Naive thymus-derived CD8-positive, alpha-beta T cell (primary cell): ENCODE measurements around the gene C10orf67. TPM values are rescaled to one million over a fixed set of nuclear protein-coding genes. Genes with fewer than 3 reads are reported as not detected.
"Not testable (repeated sequence)": the region's sequence is repeated elsewhere in the genome, so short reads cannot be mapped to it uniquely, and the experiment has no call there.

Experiments used
- ATAC-seq, 2 donors: fragments of 150-1000 bp; cut with Tn5 transposase in 1 of 2; sonication (Bioruptor Pico), chemical (Tn5 transposase) in 1 of 2; 1 replicate in 1 of 2; 2 replicates in 1 of 2; pipeline ENCODE4 v1.10.0; 2021; ENCODE audit warnings: mild to moderate bottlenecking in 2 of 2, moderate library complexity in 2 of 2
- POLR2A ChIA-PET: fragments of 350-600 bp; sonication (Branson Sonifier 250); formaldehyde crosslinking; loops from one replicate; lab custom pipeline; 2021; ENCODE audit warnings: antibody characterized with exemption; lab: Charles Lee
- DNase-seq, 10 donors: peaks; one replicate each; pipeline versions ENCODE4 v3.0.0 to v3.0.0-alpha.2; 2020 to 2022
- H3K27ac Mint-ChIP-seq, 10 donors: one replicate each; pipeline ENCODE4 v1.8.0; 2020 to 2022; ENCODE audit warnings: mild to moderate bottlenecking in 10 of 10, mixed read lengths in 10 of 10, moderate library complexity in 4 of 10, inconsistent platforms in 1 of 10
- H3K27me3 Mint-ChIP-seq, 5 donors: one replicate each; pipeline ENCODE4 v1.8.0; 2021 to 2022; ENCODE audit warnings: mixed read lengths in 5 of 5
- H3K36me3 Mint-ChIP-seq, 3 donors: one replicate each; pipeline ENCODE4 v1.8.0; 2020 to 2022; ENCODE audit warnings: mixed read lengths in 3 of 3, mild to moderate bottlenecking in 2 of 3, inconsistent platforms in 1 of 3
- H3K4me1 Mint-ChIP-seq, 4 donors: one replicate each; pipeline ENCODE4 v1.8.0; 2021 to 2022; ENCODE audit warnings: mixed read lengths in 4 of 4
- H3K4me3 Mint-ChIP-seq, 10 donors: one replicate each; pipeline ENCODE4 v1.8.0; 2020 to 2022; ENCODE audit warnings: mild to moderate bottlenecking in 10 of 10, mixed read lengths in 10 of 10, moderate library complexity in 6 of 10, inconsistent platforms in 1 of 10
- H3K9me3 Mint-ChIP-seq, 9 donors: one replicate each; pipeline ENCODE4 v1.8.0; 2020 to 2022; ENCODE audit warnings: mixed read lengths in 9 of 9, mild to moderate bottlenecking in 3 of 9, inconsistent platforms in 1 of 9, moderate library complexity in 1 of 9
- polyA plus RNA-seq, 3 donors: library from polyadenylated mRNA; unstranded; fragments of 300-500 nt; fragmentation: Illumina TruSeq; gene quantifications; one replicate each; pipeline ENCODE4 v1.2.3, GENCODE V29; 2021
- total RNA-seq, 8 experiments: library from RNA in 2 of 8; stranded (reverse) in 2 of 8; gene quantifications; one replicate each; pipeline ENCODE4 v1.2.3 and lab custom pipeline; 2021 to 2026

The C10orf67 gene
- total and polyA plus RNA-seq, 5 experiments from 2014 or later, result 0.16 TPM; not detected in 4

- peaks cover 7 to 32% (median 22%) of the 10 kb centered on the region in 5 donors for H3K27me3 Mint-ChIP-seq
- H3K36me3 Mint-ChIP-seq, result peaks cover 0 to 4% (median 0%) of the 10 kb centered on the region in 3 donors
- no peak overlapping the region for H3K4me3 Mint-ChIP-seq
- peaks cover 0 to 12% (median 0%) of the 10 kb centered on the region in 9 donors for H3K9me3 Mint-ChIP-seq
- H3K4me1 Mint-ChIP-seq, result no peaks in the 10 kb centered on the region
- no peak for ATAC-seq
- POLR2A ChIA-PET, result no interaction called here
- no peak for DNase-seq
- no peak overlapping the region for H3K27ac Mint-ChIP-seq
Measured at GRCh38 chr10:23283680-23284079, 60.9 kb downstream of the C10orf67 start.

GRCh38 chr10:23281044-23281433 is 63.6 kb downstream of the C10orf67 start:
- Mint-ChIP-seq H3K27me3 (peaks cover 7 to 53% (median 28%) of the 10 kb centered on the region in 5 donors), H3K4me1 (no peaks in the 10 kb centered on the region), H3K4me3 (no peak overlapping the region), H3K9me3 (peaks cover 0 to 4% (median 0%) of the 10 kb centered on the region in 9 donors), H3K27ac (no peak overlapping the region), H3K36me3 (no peaks in the 10 kb centered on the region)
- ATAC-seq, result no peak
- POLR2A ChIA-PET, result no interaction called here
- no peak for DNase-seq

- peaks cover 9 to 57% (median 28%) of the 10 kb centered on the region in 5 donors for H3K27me3 Mint-ChIP-seq
- H3K36me3 Mint-ChIP-seq, result peaks cover 0 to 5% (median 0%) of the 10 kb centered on the region in 3 donors
- POLR2A ChIA-PET, result no interaction called here
- H3K4me1 Mint-ChIP-seq, result no peaks in the 10 kb centered on the region
- H3K27ac Mint-ChIP-seq, result no peak overlapping the region
- peaks cover 0 to 5% (median 0%) of the 10 kb centered on the region in 9 donors for H3K9me3 Mint-ChIP-seq
- no peak overlapping the region for H3K4me3 Mint-ChIP-seq
- ATAC-seq (no peak), DNase-seq (no peak)
Measured at GRCh38 chr10:23280419-23281043, 64.1 kb downstream of the C10orf67 start.

DNA sequence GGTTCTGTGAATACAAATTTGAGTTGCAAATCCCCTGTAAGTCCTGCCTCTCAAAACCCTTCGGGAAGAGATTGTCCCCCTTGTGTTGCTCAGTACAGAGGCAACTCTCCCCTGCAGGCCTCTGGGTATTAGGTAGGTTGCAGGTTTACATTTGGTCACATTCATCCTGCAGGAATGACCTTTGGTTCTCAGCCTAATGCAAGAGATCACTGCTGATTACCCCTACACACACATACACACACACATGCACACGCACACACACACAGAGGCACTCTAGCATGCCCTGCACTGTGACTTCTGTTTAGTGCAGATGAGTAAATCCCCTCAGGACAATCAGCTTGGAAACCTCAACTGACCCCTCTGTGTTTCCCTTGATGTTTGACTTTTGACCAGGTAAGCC is 69.2 kb downstream of the C10orf67 start:
- ATAC-seq (no peak), DNase-seq (no peak)
- peaks cover 5 to 48% (median 21%) of the 10 kb centered on the region in 9 donors for H3K9me3 Mint-ChIP-seq
- H3K27me3 Mint-ChIP-seq, result peaks cover 5 to 27% (median 13%) of the 10 kb centered on the region in 5 donors
- H3K4me3 Mint-ChIP-seq, result no peak overlapping the region
- peaks cover 0 to 19% (median 4%) of the 10 kb centered on the region in 3 donors for H3K36me3 Mint-ChIP-seq
- POLR2A ChIA-PET, result no interaction called here
- no peak overlapping the region for H3K27ac Mint-ChIP-seq
- no peaks in the 10 kb centered on the region for H3K4me1 Mint-ChIP-seq

DNA sequence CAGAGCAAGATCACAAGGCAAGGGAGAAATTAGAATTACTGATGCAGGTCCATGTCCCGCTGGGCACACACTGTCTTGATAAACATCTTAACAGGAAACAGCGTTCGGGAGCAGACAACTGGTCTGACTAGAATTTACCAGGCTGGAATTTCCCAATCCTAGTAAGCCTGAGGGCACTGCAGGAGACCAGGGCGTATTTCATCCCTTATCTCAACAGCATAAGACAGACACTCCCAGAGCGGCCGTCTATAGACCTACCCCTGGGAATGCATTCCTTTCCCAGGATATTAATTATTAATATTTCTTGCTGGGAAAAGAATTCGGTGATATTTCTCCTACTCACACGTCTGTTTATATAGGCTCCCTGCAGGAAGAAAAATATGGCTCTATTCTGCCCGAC is 70.4 kb downstream of the C10orf67 start:
- DNase-seq, H3K4me1 Mint-ChIP-seq, H3K4me3 Mint-ChIP-seq, H3K27ac Mint-ChIP-seq, ATAC-seq, POLR2A ChIA-PET: not testable (repeated sequence)
- H3K36me3 Mint-ChIP-seq, result peaks cover 0 to 19% (median 4%) of the 10 kb centered on the region in 3 donors
- peaks cover 6 to 55% (median 26%) of the 10 kb centered on the region in 9 donors for H3K9me3 Mint-ChIP-seq
- H3K27me3 Mint-ChIP-seq, result peaks cover 4 to 27% (median 10%) of the 10 kb centered on the region in 5 donors

DNA sequence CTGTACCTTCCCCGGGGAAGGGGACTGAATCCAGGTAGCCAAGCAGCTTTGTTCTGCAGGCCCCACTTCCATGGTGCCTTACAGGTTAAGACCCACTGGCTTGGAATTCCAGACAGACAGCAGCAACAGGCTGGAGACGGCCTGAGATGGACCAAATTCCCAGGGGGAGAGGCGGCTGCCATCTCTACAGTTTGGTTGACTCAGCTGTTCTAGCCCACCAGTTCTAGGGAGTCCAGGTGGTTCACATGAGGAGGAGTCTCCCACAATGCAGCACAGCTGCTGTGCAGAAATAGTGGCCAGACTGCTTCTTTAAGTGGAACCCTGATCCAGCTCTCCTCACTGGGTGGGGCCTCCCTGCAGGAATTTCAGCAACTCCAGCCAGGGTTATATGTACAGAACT is 74.1 kb downstream of the C10orf67 start:
- no peak overlapping the region for H3K27ac Mint-ChIP-seq
- H3K4me3 Mint-ChIP-seq, result no peak overlapping the region
- peaks cover 0 to 10% (median 2%) of the 10 kb centered on the region in 5 donors for H3K27me3 Mint-ChIP-seq
- no peak for DNase-seq
- no peaks in the 10 kb centered on the region for H3K4me1 Mint-ChIP-seq
- H3K9me3 Mint-ChIP-seq, result peaks cover 6 to 51% (median 22%) of the 10 kb centered on the region in 9 donors
- ATAC-seq, result no peak
- peaks cover 0 to 14% (median 4%) of the 10 kb centered on the region in 3 donors for H3K36me3 Mint-ChIP-seq
- POLR2A ChIA-PET, result no interaction called here

- Mint-ChIP-seq H3K36me3 (no peaks in the 10 kb centered on the region), H3K9me3 (no peaks in the 10 kb centered on the region), H3K4me1 (no peaks in the 10 kb centered on the region), H3K27me3 (peaks cover 5 to 32% (median 11%) of the 10 kb centered on the region in 5 donors), H3K27ac (no peak overlapping the region), H3K4me3 (no peak overlapping the region)
- POLR2A ChIA-PET, result no interaction called here
- DNase-seq, result no peak
- no peak for ATAC-seq
Measured at GRCh38 chr10:23263441-23264164, 81.0 kb downstream of the C10orf67 start.

- POLR2A ChIA-PET, result no interaction called here
- DNase-seq (no peak), ATAC-seq (no peak)
- Mint-ChIP-seq H3K4me3 (no peak overlapping the region), H3K36me3 (no peaks in the 10 kb centered on the region), H3K9me3 (no peaks in the 10 kb centered on the region), H3K27me3 (peaks cover 5 to 32% (median 11%) of the 10 kb centered on the region in 5 donors), H3K27ac (no peak overlapping the region), H3K4me1 (no peaks in the 10 kb centered on the region)
Measured at GRCh38 chr10:23262928-23263327, 81.7 kb downstream of the C10orf67 start.

GRCh38 chr10:23258516-23258915 is 86.1 kb downstream of the C10orf67 start:
- no peak overlapping the region for H3K27ac Mint-ChIP-seq
- no peaks in the 10 kb centered on the region for H3K4me1 Mint-ChIP-seq

GRCh38 chr10:23253780-23254179 is 90.8 kb downstream of the C10orf67 start:
- Mint-ChIP-seq H3K27me3 (peaks cover 0 to 12% (median 3%) of the 10 kb centered on the region in 5 donors), H3K27ac (no peak overlapping the region), H3K36me3 (peaks cover 0 to 5% (median 0%) of the 10 kb centered on the region in 3 donors), H3K4me3 (no peak overlapping the region), H3K9me3 (peaks cover 0 to 7% (median 0%) of the 10 kb centered on the region in 9 donors), H3K4me1 (no peaks in the 10 kb centered on the region)
- POLR2A ChIA-PET, result no interaction called here
- ATAC-seq, result no peak
- DNase-seq, result no peak

More at GRCh38 chr10:23258516-23258915, 86.1 kb downstream of the C10orf67 start:
- H3K27me3 Mint-ChIP-seq, result peaks cover 8 to 17% (median 8%) of the 10 kb centered on the region in 5 donors
- H3K9me3 Mint-ChIP-seq, result peaks cover 0 to 2% (median 0%) of the 10 kb centered on the region in 9 donors
- no peaks in the 10 kb centered on the region for H3K36me3 Mint-ChIP-seq
- POLR2A ChIA-PET, result no interaction called here
- DNase-seq (no peak), ATAC-seq (no peak)
- no peak overlapping the region for H3K4me3 Mint-ChIP-seq

- ATAC-seq, H3K4me3 Mint-ChIP-seq, H3K4me1 Mint-ChIP-seq, POLR2A ChIA-PET, H3K36me3 Mint-ChIP-seq, DNase-seq, H3K27ac Mint-ChIP-seq, H3K9me3 Mint-ChIP-seq: not testable (repeated sequence)
- peaks cover 3 to 18% (median 7%) of the 10 kb centered on the region in 5 donors for H3K27me3 Mint-ChIP-seq
Measured at GRCh38 chr10:23252859-23253258, 91.7 kb downstream of the C10orf67 start.

- POLR2A ChIA-PET, H3K4me3 Mint-ChIP-seq, H3K4me1 Mint-ChIP-seq, DNase-seq, H3K27ac Mint-ChIP-seq, ATAC-seq: not testable (repeated sequence)
- H3K36me3 Mint-ChIP-seq, result peaks cover 0 to 22% (median 0%) of the 10 kb centered on the region in 3 donors
- peaks cover 0 to 38% (median 13%) of the 10 kb centered on the region in 9 donors for H3K9me3 Mint-ChIP-seq
- peaks cover 4 to 40% (median 6%) of the 10 kb centered on the region in 5 donors for H3K27me3 Mint-ChIP-seq
Measured at GRCh38 chr10:23241779-23242178, 102.8 kb downstream of the C10orf67 start.

DNA sequence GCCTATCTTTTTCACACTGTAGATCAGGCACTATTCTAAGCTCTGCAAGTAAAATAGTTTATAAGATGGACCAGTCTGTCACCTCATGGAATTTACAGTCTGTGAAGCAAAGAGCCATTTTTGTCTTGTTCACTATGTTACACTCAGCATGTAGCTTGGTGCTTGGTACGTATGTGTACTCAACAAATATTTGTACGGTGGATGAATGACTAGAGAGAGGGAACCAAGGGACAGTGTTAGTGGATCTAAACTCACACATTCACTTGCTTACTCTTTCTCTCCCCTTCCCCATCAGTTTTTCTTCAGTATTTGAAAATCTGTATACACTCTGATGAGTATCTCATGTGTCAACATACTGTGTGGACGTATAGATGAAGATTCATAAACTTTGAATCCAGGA is 106.6 kb downstream of the C10orf67 start:
- no peak for DNase-seq
- H3K36me3 Mint-ChIP-seq, result peaks cover 0 to 17% (median 0%) of the 10 kb centered on the region in 3 donors
- no peaks in the 10 kb centered on the region for H3K4me1 Mint-ChIP-seq
- no peak overlapping the region for H3K4me3 Mint-ChIP-seq
- POLR2A ChIA-PET, result no interaction called here
- H3K27ac Mint-ChIP-seq, result no peak overlapping the region
- ATAC-seq, result no peak
- peaks cover 0 to 41% (median 9%) of the 10 kb centered on the region in 5 donors for H3K27me3 Mint-ChIP-seq
- H3K9me3 Mint-ChIP-seq, result peaks cover 0 to 41% (median 10%) of the 10 kb centered on the region in 9 donors
